ENCODE results near the gene POGLUT3.

The POGLUT3 gene

DNA sequence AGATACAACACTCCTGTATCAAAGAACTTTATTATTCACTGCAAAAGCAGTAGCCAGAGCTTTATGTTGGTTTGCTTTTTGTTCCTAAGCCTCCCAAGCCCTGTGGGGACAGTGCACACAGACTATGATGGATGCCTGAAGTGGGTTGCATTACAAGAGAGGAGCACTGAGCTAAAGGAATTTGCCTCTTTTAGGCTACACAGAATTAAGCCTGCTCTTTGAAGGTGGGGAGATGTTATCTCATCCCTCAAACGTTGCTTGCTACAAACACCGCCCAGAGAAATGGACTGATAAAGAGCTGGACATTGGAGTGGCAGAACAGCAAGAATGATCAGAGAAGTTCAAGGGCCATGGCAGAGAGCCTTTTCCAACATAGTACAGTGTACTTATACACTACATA is 2.5 kb upstream of the POGLUT3 start:
- DNase-seq (ENCODE audit: insufficient read length, low spot score) (no peak), FAIRE-seq (no peak)
- TF ChIP-seq, protein P1, sequence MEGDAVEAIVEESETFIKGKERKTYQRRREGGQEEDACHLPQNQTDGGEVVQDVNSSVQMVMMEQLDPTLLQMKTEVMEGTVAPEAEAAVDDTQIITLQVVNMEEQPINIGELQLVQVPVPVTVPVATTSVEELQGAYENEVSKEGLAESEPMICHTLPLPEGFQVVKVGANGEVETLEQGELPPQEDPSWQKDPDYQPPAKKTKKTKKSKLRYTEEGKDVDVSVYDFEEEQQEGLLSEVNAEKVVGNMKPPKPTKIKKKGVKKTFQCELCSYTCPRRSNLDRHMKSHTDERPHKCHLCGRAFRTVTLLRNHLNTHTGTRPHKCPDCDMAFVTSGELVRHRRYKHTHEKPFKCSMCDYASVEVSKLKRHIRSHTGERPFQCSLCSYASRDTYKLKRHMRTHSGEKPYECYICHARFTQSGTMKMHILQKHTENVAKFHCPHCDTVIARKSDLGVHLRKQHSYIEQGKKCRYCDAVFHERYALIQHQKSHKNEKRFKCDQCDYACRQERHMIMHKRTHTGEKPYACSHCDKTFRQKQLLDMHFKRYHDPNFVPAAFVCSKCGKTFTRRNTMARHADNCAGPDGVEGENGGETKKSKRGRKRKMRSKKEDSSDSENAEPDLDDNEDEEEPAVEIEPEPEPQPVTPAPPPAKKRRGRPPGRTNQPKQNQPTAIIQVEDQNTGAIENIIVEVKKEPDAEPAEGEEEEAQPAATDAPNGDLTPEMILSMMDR (IDR thresholded peaks at IDR 0.05; ENCODE audit: insufficient read depth, missing control alignments): no peak

- FAIRE-seq: no peak
- TF ChIP-seq, protein P1 (IDR thresholded peaks at IDR 0.05; ENCODE audit: insufficient read depth, missing control alignments): no peak
- no peak for DNase-seq (ENCODE audit: insufficient read length, low spot score)
Observed at GRCh38 chr11:108500169-108500568, 2.0 kb upstream of the POGLUT3 start.

DNA sequence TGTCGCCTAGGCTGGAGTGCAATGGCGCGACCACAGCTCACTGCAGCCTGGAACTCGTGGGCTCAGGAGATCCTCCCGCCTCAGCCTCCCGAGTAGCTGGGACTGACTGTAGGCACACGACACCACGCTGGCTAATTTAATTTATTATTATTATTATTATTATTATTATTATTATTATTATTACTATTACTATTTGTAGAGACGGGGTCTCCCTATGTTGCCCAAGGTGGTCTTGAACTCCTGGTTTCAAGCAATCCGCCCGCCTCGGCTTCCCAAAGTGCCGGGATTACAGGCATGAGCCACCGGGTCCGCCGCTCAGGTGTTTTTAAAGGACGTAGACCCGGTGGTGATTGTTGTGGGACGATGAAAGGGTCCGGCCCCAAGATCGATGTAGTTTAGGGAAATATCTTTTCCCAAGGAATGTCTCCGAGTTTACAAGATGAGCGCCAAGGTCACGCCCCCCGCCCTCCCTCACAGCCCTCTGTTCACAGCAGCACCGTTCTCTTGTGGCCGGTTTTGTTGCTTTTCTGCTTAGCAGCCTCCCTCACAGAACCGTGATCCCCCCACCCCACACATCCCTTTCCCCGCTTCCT is 728 bp upstream of the POGLUT3 start:
- DNase-seq (ENCODE audit: insufficient read length, low spot score) (no peak), FAIRE-seq (no peak)
- TF ChIP-seq, protein P1 (IDR thresholded peaks at IDR 0.05; ENCODE audit: insufficient read depth, missing control alignments): no peak

- FAIRE-seq: no peak
- peak; percentile 67 for DNase-seq (ENCODE audit: insufficient read length, low spot score)
- TF ChIP-seq, protein P1 (IDR thresholded peaks at IDR 0.05; ENCODE audit: insufficient read depth, missing control alignments): no peak
Observed at GRCh38 chr11:108497317-108498045, 703 bp downstream of the POGLUT3 start.

DNA sequence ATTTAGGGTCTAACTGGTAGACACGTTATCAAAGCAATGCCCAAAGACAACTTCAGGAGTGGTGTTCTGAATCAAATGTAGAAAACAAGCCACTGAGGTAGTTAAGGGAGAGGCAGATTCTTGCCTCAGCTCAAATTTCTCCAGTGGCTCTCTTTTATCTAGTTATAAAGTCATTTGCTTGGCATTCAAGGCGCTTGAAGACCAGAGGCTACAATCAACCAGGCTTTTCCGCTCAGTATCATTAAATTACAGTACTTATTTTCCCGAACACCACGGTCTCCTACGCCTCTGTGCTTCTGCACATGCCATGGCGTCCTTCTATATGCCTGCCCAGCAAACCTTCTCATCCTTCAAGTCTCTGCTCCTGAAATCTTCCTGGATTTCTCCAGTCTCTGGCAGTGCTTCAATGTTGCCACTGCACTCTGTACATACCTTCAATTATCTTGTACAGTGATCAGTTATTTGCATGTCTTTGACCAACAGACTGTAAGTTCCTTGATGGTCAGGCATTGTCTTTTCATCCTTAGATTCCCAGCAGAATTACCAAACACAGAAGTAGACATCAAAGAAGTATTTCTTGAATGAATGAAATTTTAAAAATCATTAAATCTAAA is 1.4 kb downstream of the POGLUT3 start:
- DNase-seq (ENCODE audit: insufficient read length, low spot score) (no peak), FAIRE-seq (no peak)
- TF ChIP-seq, protein P1 (IDR thresholded peaks at IDR 0.05; ENCODE audit: insufficient read depth, missing control alignments): no peak

GRCh38 chr11:108495326-108495725 is 2.9 kb downstream of the POGLUT3 start:
- no peak for FAIRE-seq
- TF ChIP-seq, protein P1 (IDR thresholded peaks at IDR 0.05; ENCODE audit: insufficient read depth, missing control alignments): no peak
- DNase-seq (ENCODE audit: insufficient read length, low spot score): no peak

GRCh38 chr11:108494182-108494581 is 4.0 kb downstream of the POGLUT3 start:
- no peak for FAIRE-seq
- DNase-seq (ENCODE audit: insufficient read length, low spot score): no peak
- TF ChIP-seq, protein P1 (IDR thresholded peaks at IDR 0.05; ENCODE audit: insufficient read depth, missing control alignments): no peak
